PC-3 (cell line): ENCODE results near the gene SHPK. TPM values are rescaled to one million over a fixed set of nuclear protein-coding genes. Genes with fewer than 3 reads are reported as not detected.

Experiments
- ATAC-seq: fragments of 200-7000 bp; cut with Tn5 transposase; 2 replicates; pipeline ENCODE4 v1.9.1; 2020; ENCODE audit warnings: mild to moderate bottlenecking, moderate library complexity
- BruUV-seq: library from RNA; stranded (reverse); fragments of 400-500 nt; replicated peaks from 2 replicates; lab custom pipeline; 2021; lab: Mats Ljungman, UMichigan
- CTCF ChIA-PET: fragments of 300-600 bp; sonication (Branson Sonifier 250); formaldehyde crosslinking; loops from one replicate; lab custom pipeline; 2022; ENCODE audit warnings: antibody characterized with exemption; lab: Charles Lee
- POLR2A ChIA-PET: fragments of 300-600 bp; sonication (Branson Sonifier 250); formaldehyde crosslinking; loops from one replicate; lab custom pipeline; 2022; ENCODE audit warnings: antibody characterized with exemption; ENCODE audit not compliant: unreplicated experiment; lab: Charles Lee
- DNase-seq: peaks from one replicate; pipeline ENCODE4 v3.0.0-alpha.2; 2015
- H2AFZ ChIP-seq: fragments of 300-600 bp; sonication (generic); 2 replicates; pipeline ENCODE4 v1.6.0; 2016; ENCODE audit warnings: antibody characterized with exemption, low read length
- H3F3A ChIP-seq: fragments of 300-600 bp; sonication (generic); one replicate; pipeline ENCODE4 v1.6.0; 2017; ENCODE audit warnings: antibody characterized with exemption, low read length, control low read depth, mild to moderate bottlenecking; ENCODE audit not compliant: unreplicated experiment
- H3K27ac ChIP-seq: fragments of 300-600 bp; sonication (generic); 2 replicates; pipeline ENCODE4 v1.5.1; 2016; ENCODE audit warnings: mild to moderate bottlenecking, low read length
- H3K27me3 ChIP-seq: fragments of 300-600 bp; sonication (generic); 2 replicates; pipeline ENCODE4 v1.6.1; 2016; ENCODE audit warnings: low read length, mixed read lengths
- H3K36me3 ChIP-seq: fragments of 300-600 bp; sonication (generic); 2 replicates; pipeline ENCODE4 v1.6.1; 2016; ENCODE audit warnings: low read depth, mixed run types, low read length, mixed read lengths
- H3K4me1 ChIP-seq: fragments of 300-600 bp; sonication (generic); 2 replicates; pipeline ENCODE4 v1.5.1; 2016; ENCODE audit warnings: low read length; ENCODE audit not compliant: insufficient read depth
- H3K4me2 ChIP-seq: fragments of 300-600 bp; sonication (generic); 2 replicates; pipeline ENCODE4 v1.6.0; 2016; ENCODE audit warnings: low read length
- H3K4me3 ChIP-seq: fragments of 300-600 bp; sonication (generic); 2 replicates; pipeline ENCODE4 v1.5.1; 2016; ENCODE audit warnings: mild to moderate bottlenecking, low read length, mixed read lengths
- H3K79me2 ChIP-seq: fragments of 300-600 bp; sonication (generic); 2 replicates; pipeline ENCODE4 v1.6.1; 2017; ENCODE audit warnings: low read length, mixed read lengths
- H3K9ac ChIP-seq: fragments of 300-600 bp; sonication (generic); 2 replicates; pipeline ENCODE4 v1.6.0; 2016; ENCODE audit warnings: mild to moderate bottlenecking, low read length
- H3K9me2 ChIP-seq: fragments of 300-600 bp; sonication (generic); replicated peaks from 2 replicates; pipeline ENCODE4 v1.6.1; 2016; ENCODE audit warnings: mixed run types, low read length, mixed read lengths
- H3K9me3 ChIP-seq: fragments of 300-600 bp; sonication (generic); 2 replicates; pipeline ENCODE4 v1.6.1; 2016; ENCODE audit warnings: low read length, mixed read lengths
- H4K20me1 ChIP-seq: fragments of 300-600 bp; sonication (generic); 2 replicates; pipeline ENCODE4 v1.6.1; 2016; ENCODE audit warnings: low read length, mixed read lengths
- EZH2 ChIP-seq: fragments of 300-600 bp; sonication (generic); IDR thresholded peaks from one replicate; pipeline ENCODE4 v1.6.1; 2017; ENCODE audit warnings: antibody characterized with exemption, mild to moderate bottlenecking, low read length; ENCODE audit not compliant: unreplicated experiment
- EZH2phosphoT487 ChIP-seq: fragments of 300-600 bp; sonication (generic); IDR thresholded peaks from 2 replicates; pipeline ENCODE4 v1.6.1; 2018; ENCODE audit warnings: mild to moderate bottlenecking, antibody characterized with exemption, low read length, borderline replicate concordance
- intact Hi-C: fragments of 100-400 bp; cut with micrococcal nuclease; formaldehyde crosslinking; loops from 2 replicates; pipeline ENCODE4 v1.9.0; 2023
- total RNA-seq: library from RNA; depleted of rRNA; stranded (reverse); fragments of >200 nt; gene quantifications from 2 replicates; pipeline ENCODE4 v1.2.3, GENCODE V29; 2014
- TF ChIP-seq, protein P1 (sequence below): fragments of 300-600 bp; sonication (generic); conservative IDR thresholded peaks from 2 replicates; pipeline ENCODE4 v1.5.1; 2017; ENCODE audit warnings: antibody characterized with exemption, low read depth, mild to moderate bottlenecking, low read length

SHPK gene
- total RNA-seq, 1 experiment from 2014 or later = 22.4 TPM

GRCh38 chr17:3573246-3574100 lies 62.6 kb downstream of the SHPK start:
- H3K36me3 ChIP-seq = peaks cover 5% of the 10 kb centered on the region; the same call in 1 of the 2 replicates
- no peaks in the 10 kb centered on the region for H3F3A ChIP-seq
- peaks cover 24% of the 10 kb centered on the region for H3K4me1 ChIP-seq
- TF ChIP-seq EZH2phosphoT487 (no peak), EZH2 (no peak)
- TF ChIP-seq, protein P1, sequence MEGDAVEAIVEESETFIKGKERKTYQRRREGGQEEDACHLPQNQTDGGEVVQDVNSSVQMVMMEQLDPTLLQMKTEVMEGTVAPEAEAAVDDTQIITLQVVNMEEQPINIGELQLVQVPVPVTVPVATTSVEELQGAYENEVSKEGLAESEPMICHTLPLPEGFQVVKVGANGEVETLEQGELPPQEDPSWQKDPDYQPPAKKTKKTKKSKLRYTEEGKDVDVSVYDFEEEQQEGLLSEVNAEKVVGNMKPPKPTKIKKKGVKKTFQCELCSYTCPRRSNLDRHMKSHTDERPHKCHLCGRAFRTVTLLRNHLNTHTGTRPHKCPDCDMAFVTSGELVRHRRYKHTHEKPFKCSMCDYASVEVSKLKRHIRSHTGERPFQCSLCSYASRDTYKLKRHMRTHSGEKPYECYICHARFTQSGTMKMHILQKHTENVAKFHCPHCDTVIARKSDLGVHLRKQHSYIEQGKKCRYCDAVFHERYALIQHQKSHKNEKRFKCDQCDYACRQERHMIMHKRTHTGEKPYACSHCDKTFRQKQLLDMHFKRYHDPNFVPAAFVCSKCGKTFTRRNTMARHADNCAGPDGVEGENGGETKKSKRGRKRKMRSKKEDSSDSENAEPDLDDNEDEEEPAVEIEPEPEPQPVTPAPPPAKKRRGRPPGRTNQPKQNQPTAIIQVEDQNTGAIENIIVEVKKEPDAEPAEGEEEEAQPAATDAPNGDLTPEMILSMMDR = no peak
- H3K9me2 ChIP-seq = no peaks in the 10 kb centered on the region
- ChIA-PET POLR2A (interaction anchor here (0.7 kb wide), 1 partner anchor 39 kb away, joined by 11 read pairs; no protein-coding TSS in a partner anchor), CTCF (no interaction called here)
- no peak for DNase-seq
- peak overlapping the region; percentile 93 for H3K9ac ChIP-seq
- no peak overlapping the region for H3K4me3 ChIP-seq
- no peak for ATAC-seq
- H3K27ac ChIP-seq = peak overlapping the region; percentile 100
- intact Hi-C loops = loop anchor here (2.0 kb wide), 2 partner anchors 15 to 63 kb away; partner anchors contain the start of genes CTNS and SHPK
- H3K4me2 ChIP-seq = no peak overlapping the region
- H3K79me2 ChIP-seq = no peaks in the 10 kb centered on the region
- H4K20me1 ChIP-seq = no peaks in the 10 kb centered on the region
- H3K9me3 ChIP-seq = no peaks in the 10 kb centered on the region
- no TSS peak for BruUV-seq
- H2AFZ ChIP-seq = no peak overlapping the region
- H3K27me3 ChIP-seq = no peaks in the 10 kb centered on the region

DNA sequence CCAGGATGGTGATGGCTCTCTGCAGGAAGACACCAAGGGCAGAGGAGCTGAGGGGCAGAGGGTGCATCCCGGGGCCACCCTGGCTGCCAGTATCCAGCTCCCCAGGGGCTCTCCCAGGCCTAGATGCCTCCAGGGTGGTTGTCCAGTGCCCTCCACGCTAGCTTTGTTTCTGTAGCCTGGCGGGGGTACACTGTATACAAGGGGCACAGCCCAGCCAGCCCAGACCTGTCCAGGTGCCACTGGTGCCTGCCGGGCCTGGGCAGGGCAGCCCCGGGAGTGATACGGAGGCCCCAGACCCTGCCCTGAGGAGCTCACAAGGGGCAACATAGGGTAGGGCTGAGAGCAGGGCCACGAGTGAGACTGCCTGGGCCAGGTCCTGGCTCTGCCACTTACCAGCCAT lies 63.8 kb downstream of the SHPK start:
- intact Hi-C loops = no loop called here
- Histone ChIP-seq H3K9me3 (no peaks in the 10 kb centered on the region), H3K4me1 (peaks cover 24% of the 10 kb centered on the region), H2AFZ (no peak overlapping the region), H3K4me3 (no peak overlapping the region), H3F3A (no peaks in the 10 kb centered on the region), H3K79me2 (no peaks in the 10 kb centered on the region), H3K27ac (no peak overlapping the region), H3K27me3 (no peaks in the 10 kb centered on the region), H3K4me2 (no peak overlapping the region), H3K9ac (no peak overlapping the region), H4K20me1 (no peaks in the 10 kb centered on the region), H3K36me3 (peaks cover 4% of the 10 kb centered on the region; the same call in 1 of the 2 replicates), H3K9me2 (no peaks in the 10 kb centered on the region)
- TF ChIP-seq, protein P1 = no peak
- no peak for TF ChIP-seq EZH2
- no peak for TF ChIP-seq EZH2phosphoT487
- DNase-seq (no peak), ATAC-seq (no peak)
- ChIA-PET POLR2A (no interaction called here), CTCF (no interaction called here)
- BruUV-seq = no TSS peak
